Fibroblast of skin of left quadriceps (primary cell): ENCODE measurements around the gene STK39.

Experiments used
- DNase-seq, 2 experiments: peaks; one replicate each; pipeline ENCODE4 v3.0.0-alpha.2; 2013; ENCODE audit warnings: low read depth in 2 of 2

Gene STK39

DNA sequence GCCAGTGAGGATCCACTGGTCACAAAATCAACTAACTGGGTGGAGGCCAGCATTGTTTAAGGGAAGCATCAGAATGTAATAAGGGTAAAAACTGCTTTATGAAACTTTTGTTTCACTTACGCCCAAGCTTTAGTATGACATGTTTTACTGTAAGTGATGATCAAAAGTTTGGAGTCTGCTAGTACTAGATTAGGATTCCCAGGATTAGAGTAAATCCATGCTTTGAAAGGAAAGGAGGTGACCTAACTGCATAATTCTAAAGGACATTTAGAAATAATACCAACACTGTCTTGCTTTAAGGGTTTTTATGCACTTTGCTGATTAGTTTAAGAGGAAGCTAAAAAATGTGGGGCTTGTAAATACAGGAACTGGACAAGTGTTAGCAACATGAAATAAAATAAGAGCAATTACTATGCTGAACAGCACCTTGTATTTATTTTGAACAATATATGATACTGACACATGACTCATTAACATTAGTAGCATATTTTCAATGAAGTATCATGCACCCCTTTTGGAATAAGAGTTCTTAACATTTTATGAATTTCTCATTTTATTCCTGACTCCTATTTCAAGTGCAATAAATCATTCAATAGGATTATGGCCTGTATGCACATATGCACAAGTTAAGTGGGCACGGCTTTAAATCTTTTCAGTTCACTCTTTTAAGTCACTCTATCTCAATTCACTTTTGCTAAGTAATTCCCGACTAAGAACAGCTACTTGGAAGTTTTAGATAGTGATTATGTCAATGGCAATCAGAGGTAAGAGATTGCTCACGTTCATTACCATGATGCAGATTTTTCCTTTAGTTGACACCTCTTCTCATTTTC, 62.5 kb downstream of the STK39 start:
- peak in 1 of 2 experiments; percentile 26 for DNase-seq

DNA sequence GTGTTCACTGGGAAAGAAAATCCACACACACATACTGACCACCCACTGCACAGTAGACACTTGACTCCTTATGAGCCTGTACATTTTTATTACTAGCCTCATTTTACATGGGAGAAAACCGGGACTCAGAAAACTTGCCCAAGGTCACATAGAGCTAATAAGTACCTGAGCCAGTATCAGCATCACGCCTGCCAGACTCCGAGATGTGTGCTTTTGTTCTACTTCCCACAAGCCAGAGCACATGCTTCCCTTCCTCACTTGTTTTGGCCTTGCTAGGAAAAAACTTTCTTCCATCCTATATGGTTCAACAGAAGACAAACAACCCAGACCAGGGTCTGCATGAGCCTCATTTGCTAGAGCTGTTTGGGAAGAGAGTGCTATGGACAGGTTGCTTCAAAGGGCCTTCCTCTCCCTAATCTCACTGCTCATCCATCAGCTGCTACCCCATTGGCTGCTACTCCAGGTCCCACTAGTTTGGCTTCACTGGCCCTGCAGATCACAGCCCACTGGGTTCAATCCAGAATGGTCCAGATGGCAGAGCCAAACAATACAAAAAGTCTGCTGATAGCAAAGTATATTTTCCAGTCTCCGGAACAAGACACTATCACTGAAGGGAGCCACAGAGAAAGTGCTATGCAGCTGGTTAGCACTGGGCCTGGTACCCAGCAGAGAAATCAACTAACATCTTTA, 63.9 kb downstream of the STK39 start:
- DNase-seq: no peak

DNA sequence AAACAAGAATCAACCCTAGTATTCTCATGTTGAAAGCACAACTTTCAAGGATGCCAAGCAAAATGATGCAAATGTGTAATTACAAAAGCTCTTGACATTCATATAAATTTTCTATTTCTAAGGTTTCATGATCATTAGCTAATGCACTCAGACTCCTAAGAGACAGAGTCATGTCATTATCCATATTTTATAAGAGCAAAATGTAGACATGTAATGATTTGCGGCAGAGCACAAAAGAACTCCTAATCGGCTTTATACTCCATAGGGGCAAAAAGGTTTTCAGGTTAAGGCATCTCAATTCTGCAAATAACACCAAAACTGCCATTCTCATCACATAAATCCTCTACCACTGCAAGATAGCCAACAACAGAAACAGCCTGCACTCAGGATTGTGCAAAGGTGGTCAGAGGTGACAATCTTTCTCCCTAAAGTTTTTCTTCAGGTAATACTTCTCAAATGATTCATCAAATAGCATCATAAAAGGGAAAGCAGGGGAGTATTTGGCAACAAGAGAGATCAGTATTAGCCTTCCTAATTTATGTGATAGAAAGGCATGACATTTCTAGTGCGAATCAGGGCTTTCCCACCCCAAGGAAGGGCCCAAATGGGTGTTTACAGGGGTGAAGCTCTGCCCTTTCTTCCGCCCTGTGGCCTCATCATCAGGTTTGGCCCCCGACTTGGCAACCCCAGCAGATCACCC, 64.7 kb downstream of the STK39 start:
- DNase-seq: no peak

DNA sequence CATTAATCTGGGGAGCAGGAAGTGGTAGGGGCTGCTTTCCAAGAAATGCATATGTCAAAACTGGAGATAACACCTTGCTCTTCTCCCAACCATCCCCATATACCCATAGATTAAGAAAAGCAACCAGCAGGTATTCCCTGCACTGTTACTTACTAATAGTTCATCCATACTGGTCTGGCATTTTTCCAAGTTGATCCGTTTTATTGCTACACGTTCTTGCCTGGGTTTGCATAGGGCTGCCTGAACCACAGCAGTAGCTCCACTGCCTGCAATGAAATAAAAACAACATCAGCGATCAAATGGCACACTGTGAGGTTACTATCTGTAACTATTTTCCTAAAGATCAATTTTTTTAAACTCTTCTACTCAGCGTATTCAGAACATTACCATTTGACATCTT, 65.6 kb downstream of the STK39 start:
- no peak for DNase-seq

DNA sequence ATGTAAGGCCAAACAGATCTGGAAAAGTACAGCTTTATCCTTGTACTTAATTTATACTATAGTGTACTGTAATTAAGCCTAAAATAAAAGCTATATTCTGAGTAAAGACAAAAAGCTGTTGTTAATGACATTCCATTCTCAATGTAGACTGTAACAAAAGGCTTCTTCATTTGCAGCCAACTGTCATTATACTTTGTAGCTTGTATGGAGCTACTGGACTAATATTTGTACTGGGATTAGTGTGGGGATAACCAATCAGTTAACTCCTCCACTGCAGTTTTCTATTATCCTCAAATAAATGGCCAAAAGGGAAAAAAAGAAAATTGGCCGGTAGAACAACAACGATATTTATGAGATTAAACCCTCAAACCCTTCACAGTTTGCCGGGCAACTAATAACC, 66.5 kb downstream of the STK39 start:
- DNase-seq: no peak

DNA sequence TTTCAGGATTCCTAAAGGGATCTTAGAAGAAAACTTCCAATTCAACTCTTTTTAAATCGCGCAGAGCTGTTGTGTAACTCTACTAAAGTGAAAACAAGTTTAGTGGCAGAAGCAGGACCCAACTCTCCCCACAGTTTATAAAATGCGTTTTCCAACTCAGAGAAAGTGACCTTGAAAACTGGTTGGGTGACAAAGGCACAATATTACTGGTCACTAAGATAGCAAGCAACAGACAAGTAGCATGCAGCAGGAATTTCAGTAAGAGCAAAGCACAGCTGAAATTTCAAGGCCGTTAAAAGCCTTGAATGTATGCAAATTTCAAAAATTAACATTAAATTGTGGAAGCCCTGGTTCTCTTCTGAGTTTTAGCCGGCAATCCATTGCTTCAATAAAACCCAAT, 66.9 kb downstream of the STK39 start:
- DNase-seq: no peak

DNA sequence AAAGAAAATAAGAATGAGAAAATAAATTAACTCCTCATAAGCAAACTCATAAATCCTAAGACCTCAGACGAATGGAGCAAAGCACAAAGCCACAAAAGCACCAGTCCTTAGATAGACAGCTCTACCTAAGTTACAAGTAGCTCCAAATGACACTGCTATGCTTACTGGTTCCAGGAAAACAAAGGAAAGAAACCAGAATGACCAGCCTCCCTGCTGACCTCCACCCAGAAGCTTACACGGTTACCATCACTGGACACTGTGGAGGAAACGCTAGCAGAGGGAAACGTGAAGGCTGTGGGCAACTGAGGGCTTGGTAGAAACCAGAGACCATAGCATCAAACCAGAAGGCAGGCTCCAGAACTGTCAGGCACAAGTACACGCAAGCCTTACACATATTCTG, 67.8 kb downstream of the STK39 start:
- no peak for DNase-seq

DNA sequence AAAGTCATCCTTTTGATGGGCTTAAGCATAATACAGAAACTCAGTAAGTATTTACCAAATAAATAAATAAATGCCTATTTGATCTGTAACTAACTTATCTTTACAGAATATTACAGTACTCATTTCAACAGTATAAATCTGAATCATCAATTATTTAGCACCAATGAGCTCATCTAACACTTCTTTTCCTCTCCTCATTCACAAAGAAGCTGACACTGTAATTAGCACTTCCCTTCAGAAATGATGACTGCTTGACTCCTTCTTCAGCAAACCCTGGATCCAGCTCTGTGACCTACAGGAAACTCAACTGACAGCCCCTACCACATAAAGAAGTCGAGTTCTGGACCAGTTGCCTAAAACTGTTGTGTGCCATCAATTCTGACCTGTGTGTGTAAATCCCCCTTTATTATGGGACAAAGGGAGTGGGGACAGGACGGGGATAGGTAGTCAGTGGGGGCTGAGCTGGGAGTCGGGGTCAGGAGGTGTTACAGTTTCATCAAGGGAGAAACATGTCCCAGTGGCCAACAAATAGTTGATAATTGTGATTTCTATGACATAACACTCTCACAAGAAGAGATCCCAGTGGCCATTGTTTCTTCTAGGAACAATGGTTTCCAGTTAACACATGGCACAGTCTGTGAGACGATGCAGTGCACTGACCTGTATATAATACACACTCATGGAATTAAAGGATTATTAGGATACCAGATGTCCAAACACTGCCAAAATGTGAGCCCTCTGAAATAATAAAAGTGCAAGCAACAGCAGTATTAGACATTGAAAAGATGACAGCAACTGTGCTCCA, 68.7 kb downstream of the STK39 start:
- DNase-seq: no peak

DNA sequence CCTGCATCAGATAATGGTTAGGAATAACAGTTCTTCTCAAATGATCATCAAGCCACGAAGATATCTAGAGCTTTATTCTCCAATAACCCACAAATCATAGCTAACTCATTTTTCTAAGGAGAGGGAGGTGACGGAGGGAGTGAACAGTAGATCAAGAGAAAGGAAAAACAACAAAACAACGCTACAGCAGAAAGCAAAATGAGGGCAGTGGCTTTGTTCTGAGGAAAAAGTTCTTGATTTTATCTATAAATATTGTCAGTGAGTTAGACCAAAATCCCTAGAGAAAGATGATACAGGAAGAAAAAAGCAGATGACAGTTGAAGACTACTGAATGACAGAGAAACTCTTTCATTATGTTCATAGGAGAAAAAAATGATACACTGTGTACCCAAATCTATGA, 71.0 kb downstream of the STK39 start:
- DNase-seq: no peak

DNA sequence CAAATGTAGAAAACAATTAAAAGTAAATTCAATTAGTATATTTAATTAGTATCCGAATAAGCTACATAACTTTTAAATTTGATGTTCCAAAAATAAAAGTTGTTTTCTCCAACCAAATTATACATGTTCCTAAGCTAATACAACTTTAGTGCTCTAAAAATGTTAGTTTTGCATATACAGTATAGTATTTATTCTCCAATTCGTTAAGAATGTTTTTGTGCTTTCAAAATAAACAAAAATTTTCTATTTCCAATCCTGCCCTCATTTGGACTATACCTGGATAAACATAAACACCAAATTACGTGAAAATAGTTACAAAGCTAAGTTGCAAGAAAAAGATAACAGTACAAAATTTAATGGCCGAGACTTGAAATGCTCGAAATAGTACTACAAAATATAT, 71.9 kb downstream of the STK39 start:
- DNase-seq: no peak

DNA sequence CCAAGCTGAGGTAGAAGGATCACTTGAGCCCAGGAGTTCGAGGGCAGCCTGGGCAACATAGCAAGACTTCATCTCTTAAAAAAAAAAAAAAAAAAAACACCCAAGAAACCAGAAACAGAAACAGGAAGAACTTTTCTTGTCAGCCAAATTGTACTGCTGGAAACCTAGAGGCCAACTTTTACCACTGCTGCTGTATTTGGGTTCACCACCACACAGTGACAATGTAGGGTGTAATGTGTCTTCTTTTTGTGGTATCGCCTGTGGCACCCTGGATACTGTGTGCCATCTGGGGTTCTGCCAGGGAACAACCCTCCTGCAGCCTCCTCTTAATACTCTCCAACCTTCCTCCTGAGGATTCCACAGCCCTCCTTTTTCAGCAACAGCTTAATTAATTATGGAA, 72.6 kb downstream of the STK39 start:
- DNase-seq: no peak

DNA sequence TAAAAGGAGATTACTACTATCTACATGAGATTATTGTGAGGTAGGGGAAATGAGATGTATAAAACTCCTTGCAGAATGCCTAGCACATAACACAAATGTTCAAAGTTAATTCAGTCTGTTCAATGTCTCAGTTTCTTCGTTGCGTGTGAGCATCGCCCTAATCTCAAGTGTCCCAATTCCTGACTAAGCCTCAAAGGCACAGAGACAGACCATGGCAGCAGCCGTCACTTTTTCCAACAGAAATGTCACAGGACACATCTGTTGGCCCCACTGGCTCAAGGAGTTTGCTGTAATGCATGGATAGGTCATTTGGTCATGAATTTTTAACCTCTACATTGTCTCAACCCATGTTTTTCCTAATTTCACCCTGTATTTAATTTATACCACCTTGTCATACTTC, 75.3 kb downstream of the STK39 start:
- DNase-seq: no peak

DNA sequence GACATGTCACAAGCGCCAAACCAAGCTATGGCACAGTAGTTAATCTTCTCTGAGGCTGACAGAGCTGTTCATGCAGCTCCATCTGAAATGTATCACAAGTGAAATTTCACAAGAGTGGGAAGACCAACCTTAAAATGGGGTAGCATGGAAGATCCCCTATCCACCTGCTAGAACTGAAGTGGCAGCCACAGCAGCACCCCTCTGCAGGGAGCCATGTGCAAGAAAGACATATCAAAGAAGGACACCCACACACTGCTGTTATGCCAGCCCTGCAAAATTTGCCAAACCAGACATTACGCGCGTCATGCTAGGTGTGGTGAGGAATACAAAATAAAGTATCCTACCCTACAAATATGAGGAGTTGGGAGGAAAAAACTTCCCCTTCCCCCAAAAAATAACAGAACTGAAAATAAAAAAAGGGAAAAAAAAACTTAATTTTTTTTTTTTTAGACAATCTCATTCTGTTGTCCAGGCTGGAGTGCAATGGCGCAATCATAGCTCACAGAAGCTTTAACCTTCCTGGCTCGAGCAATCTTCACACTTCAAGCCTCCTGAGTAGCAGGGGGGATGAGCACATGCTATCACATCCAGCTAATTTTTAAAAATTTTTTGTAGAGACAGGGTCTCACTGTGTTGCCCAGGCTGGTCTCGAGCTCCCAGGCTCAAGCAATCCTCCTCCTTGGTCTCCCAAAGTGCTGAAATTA, 76.2 kb downstream of the STK39 start:
- no peak for DNase-seq

DNA sequence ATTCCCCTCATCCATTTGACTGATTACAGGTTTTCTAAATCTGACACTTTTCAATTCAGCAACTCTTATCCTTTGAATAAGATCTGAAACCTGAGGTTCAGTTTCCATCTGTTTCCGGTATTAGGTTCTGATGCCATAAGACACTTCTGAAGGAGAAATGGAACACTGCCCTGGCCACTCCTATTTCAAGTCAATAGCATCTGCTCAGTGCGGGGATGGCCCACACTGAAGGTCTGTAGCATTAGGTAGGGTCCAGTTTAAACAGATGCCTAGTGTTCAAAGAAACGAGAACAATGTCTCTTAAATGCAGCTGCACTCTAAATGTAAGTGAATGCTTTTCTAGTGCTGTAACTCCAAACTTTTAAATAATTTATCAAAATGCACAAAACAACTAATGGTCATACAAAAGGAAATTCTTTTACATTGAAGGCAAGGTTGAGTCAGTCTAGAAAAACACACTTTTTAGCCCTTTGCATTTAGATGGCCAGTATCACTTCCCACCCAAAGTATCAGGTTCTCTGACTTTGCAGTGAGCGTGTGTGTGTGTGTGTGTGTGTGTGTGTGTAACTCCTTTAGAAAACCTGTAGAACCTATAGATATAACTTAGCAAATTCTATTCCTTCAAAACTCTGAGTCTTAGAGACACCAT, 78.2 kb downstream of the STK39 start:
- no peak for DNase-seq

DNA sequence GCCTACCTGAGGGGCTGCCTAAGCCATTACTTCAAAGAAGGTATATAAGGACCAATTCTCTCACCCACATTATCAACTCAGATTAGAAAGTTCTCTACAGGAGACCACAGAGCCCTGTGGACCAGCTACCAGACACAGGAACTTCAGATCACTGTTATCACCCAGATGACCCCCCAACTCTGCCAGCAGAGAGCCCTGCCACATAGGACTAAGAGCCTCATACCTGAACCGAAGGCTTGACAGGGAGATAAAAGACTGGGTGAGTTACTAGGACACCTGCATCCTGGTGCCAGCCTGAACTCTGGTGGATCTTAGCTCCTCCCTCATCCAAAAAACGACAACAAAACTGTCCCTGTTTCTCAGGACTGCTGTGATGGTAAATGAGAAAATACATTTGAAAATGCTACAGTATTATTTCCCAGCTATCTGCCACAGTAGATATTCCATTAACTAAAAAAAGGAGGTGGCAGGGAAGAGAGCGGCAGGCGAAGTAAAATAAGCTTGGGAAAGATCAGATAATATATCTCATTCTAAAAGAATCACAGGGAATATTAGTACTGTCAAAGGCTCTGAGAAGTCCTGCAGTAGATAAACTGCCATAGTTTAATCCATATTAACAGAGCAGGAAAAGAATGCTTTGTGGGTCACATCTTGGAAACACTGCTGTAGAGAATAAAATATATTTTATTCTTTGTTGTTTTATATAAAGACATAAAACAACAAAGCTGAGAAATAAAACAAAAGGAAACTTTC, 79.7 kb downstream of the STK39 start:
- DNase-seq: no peak

DNA sequence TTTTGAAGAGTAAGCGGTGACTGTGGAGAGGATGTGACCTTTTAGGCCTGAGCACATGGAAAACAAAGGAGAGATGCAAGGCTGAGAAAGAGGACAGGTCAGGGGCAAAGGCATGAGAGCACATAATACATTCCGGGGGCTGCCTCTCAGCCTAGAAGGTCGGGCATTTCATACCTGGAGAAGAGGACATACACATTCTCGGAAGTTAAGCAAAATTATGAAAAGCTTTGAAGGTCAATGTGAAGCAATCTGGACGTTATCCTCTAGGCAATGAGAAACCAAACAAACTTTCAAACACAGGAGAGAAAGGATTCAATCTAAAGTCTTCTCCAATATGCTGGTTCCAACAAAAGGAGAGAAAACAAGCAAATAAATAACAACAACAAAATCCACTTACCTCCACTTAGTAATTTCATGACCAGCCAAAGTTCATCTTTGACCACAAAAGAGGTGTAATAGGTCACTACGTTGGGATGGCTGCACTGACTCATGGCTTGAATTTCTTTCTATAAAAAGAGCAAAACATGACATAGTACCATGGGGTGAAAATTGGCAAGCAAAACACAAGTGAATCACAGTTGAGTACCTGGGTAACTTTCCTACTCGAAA, 80.4 kb downstream of the STK39 start:
- DNase-seq: no peak

DNA sequence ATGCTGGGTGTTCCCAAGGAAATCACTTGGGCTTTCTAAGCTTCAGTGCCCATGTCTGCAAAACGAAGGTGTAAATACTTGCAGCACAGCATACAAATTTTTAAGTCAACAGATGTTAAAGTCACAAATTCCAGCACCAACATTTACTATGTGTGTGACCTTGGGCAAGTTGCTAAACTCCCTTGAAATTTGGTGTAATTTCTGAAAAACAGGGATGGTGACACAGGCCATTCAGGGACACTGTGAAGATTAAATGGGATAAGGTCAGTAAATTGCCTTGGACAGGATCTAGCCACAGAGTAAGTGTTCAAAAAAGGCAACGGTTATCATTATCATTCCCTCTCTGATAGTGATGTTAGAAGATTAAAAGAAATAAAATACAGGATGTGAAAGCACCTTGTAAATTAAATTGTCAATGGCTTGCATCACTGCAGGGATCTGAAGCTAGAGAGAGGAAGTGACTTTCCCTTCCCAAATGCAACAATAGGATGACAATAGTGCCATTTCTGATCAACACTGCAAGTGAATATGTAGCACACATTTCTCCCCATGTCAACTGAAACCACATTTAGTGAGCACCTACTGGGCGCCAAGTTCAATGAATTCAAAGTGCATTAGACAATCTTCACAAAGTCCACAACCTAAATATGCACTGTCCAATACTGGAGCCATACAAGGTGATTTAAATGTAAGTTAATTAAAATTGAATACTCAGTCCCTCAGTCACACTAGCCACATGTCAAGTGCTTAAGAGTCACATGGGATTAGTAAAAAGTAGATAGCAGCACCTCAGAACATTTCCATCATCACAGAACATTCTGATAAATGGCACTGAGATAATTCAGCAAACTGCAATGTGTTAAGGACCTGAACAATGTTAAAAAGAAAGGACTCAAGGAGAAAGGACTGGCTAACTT, 81.2 kb downstream of the STK39 start:
- no peak for DNase-seq

DNA sequence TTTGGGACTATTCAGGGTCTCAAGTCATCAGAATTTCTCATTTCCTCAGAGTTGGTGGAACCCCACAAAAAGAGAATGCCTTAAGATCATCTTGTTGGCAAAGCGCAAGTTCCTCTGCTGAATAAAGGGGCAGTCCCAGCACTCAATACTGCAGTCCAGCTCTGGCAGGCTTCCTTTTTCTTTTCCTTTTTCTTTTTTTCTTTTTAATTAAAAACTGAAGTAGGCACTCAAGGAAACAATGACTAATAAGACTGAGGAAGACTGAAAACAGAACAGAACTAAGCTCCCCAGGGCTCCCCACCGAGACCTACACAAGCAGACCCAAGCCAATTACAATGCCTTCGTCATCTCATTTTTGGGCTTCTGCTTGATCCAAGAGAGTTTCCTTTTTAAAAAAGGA, 82.0 kb downstream of the STK39 start:
- peak; percentile 37 to 41 for DNase-seq

DNA sequence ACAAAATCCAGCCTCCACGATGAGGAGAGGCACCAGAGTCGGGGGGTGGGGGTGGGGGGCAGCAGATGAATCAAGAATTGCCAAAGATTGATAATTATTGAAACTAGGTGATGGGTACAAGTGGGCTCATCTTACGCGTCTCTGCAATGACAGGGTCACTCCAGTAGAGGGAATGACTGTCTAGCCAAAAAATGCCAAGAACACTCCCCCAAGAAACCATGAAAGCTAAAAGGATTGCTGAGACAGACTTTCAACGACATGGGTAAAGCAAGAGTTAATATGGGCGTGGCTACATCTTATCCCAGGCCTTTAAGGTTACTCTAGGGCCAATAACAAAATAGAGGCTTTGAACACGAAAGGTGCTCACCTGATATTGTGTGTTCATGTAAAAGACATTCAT, 86.5 kb downstream of the STK39 start:
- DNase-seq: no peak
